Fibroblast of lung (primary cell): Measurements from ENCODE around the gene CACUL1.
"Not testable (repeated sequence)": the region's sequence is repeated elsewhere in the genome, so short reads cannot be mapped to it uniquely, and the experiment has no call there.

Experiments used
- EZH2 ChIP-seq: IDR thresholded peaks from 2 replicates; pipeline ENCODE4 v1.5.1; 2012; ENCODE audit warnings: low read length, control low read depth, mild to moderate bottlenecking; ENCODE audit errors: missing control alignments
- TF ChIP-seq, protein P1 (sequence below), 2 donors: IDR thresholded peaks in 1 of 2; conservative IDR thresholded peaks in 1 of 2; 1 replicate in 1 of 2; 2 replicates in 1 of 2; pipeline ENCODE4 v1.5.1; 2011 to 2012; ENCODE audit warnings: low read length in 2 of 2, control low read depth in 1 of 2, inconsistent platforms in 1 of 2, low read depth in 1 of 2, mild to moderate bottlenecking in 1 of 2

DNA sequence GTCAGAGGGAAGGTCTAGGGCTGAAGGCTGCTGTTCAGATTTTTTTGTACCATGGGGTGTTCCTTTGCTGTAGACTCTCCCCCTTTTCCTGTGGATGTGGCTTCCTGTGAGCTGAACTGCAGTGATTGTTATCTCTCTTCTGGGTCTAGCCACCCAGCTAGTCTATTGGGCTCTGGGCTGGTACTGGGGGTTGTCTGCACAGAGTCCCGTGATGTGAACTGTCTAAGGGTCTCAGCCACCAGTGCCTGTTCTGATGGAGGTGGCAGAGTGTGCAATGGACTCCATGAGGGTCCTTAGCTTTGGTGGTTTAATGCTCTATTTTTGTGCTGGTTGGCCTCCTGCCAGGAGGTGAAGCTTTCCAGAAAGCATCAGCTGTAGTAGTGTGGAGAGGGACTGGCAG lies 96.6 kb downstream of the CACUL1 start:
- TF ChIP-seq, protein P1, sequence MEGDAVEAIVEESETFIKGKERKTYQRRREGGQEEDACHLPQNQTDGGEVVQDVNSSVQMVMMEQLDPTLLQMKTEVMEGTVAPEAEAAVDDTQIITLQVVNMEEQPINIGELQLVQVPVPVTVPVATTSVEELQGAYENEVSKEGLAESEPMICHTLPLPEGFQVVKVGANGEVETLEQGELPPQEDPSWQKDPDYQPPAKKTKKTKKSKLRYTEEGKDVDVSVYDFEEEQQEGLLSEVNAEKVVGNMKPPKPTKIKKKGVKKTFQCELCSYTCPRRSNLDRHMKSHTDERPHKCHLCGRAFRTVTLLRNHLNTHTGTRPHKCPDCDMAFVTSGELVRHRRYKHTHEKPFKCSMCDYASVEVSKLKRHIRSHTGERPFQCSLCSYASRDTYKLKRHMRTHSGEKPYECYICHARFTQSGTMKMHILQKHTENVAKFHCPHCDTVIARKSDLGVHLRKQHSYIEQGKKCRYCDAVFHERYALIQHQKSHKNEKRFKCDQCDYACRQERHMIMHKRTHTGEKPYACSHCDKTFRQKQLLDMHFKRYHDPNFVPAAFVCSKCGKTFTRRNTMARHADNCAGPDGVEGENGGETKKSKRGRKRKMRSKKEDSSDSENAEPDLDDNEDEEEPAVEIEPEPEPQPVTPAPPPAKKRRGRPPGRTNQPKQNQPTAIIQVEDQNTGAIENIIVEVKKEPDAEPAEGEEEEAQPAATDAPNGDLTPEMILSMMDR (conservative IDR thresholded peaks at IDR 0.05 in 1 of 2, IDR thresholded peaks at IDR 0.05 in 1 of 2; ENCODE audit: low read depth in 1 of 2, low read length in 2 of 2) = not testable (repeated sequence)
- not testable (repeated sequence) for TF ChIP-seq EZH2
